Measurements from ENCODE around the gene CEP83.
"Not testable (repeated sequence)": the region's sequence is repeated elsewhere in the genome, so short reads cannot be mapped to it uniquely, and the experiment has no call there.

The CEP83 gene

DNA sequence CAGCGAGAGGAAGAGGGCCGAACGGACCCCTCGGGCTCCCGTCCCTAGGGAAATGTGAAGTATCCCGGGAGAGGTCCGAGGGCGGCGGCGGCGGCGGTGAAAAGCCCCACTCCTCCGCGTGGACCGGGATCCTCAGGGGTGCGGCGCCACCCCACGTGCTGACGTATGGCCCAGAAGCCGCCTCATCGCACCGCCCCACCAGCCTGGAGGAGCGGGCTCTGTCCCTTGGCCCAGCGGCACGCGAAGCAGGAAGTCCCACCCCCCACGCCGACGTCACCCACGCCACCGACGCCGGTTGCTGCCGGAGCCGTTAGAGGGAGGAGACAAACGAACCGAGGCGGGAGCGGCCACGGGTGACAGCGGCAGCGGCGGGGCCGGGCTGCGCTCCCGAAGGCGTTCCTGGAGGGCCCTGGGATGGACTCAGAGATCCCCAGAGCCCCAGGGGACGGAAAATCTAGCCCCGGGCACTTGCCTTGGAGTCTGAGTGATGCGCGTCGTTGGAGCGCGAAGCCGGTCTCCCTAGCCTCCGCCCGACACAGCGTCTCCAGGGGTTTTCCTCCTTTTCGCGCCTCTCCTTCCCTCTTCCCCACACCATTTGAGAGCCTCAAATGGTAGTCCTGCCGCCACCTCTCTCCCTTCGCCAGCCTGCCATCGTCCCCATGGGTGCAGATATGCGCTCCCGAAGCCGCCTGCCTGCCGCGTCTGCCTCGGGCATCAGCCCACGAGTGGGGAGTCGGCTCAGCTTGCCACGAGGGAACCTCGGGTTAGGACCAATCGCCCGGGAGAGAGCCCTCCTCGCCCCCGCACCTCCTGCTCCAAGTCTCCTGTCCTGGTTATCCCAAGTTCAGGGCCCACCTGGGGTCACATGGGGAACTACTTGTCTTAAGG is at the start of gene CEP83:
TSS of gene CEP83 (minus strand) at position 140 of the 888 bp plus-strand sequence. CDS start 47,377 bp downstream, outside the sequence.
- DNase-seq = peak; percentile 98

GRCh38 chr12:94509317-94509716 is 49.6 kb upstream of the CEP83 start:
- no peak for DNase-seq

DNA sequence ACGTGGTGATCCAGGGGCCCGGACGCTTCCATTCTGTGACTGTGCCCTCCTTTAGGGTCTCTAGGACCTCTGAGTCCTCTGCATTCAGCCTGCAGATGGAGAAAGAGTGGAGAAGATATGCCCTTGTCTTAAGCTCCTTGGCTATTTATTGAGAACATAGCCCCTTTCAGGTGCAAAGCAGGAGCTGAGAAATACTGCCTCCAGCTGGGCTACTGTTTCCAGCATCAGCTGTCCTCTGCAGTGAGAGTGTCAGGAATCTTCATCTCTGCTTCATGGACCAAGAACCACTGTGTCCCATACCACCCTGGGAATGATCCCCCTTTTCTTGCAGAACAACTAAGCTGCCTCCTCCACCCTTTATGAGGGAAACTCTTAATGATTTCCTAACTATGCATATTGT is 47.8 kb upstream of the CEP83 start:
- DNase-seq = no peak

- DNase-seq = no peak
Measured at GRCh38 chr12:94504386-94504785, 44.7 kb upstream of the CEP83 start.

GRCh38 chr12:94503619-94504018 is 44.0 kb upstream of the CEP83 start:
- DNase-seq = no peak

GRCh38 chr12:94500831-94501567 is 41.3 kb upstream of the CEP83 start:
- no peak for DNase-seq

- no peak for DNase-seq
Measured at GRCh38 chr12:94498698-94499097, 39.0 kb upstream of the CEP83 start.

- no peak for DNase-seq
Measured at GRCh38 chr12:94498073-94498472, 38.4 kb upstream of the CEP83 start.

- no peak for DNase-seq
Measured at GRCh38 chr12:94495445-94496115, 35.9 kb upstream of the CEP83 start.

GRCh38 chr12:94491489-94491888 is 31.8 kb upstream of the CEP83 start:
- DNase-seq = no peak

DNA sequence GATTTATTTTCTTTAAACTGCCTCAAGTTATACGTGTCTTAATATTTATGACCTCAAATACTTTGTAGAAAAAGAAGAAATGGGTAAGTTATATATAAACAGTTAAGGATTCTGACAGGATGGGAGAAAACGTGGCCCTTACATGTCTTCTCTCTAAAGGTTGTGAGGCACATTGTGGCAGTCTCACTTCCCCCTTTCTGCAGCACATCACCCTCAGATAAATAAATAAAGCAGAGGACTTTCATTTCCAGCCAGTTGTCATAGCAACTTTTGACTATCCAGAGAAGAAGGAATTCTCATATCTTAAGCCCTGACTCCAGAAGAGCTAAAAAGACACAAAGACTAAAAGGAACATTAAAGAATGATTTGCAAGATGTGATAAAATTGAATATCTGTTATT is 28.8 kb upstream of the CEP83 start:
- no peak for DNase-seq

DNA sequence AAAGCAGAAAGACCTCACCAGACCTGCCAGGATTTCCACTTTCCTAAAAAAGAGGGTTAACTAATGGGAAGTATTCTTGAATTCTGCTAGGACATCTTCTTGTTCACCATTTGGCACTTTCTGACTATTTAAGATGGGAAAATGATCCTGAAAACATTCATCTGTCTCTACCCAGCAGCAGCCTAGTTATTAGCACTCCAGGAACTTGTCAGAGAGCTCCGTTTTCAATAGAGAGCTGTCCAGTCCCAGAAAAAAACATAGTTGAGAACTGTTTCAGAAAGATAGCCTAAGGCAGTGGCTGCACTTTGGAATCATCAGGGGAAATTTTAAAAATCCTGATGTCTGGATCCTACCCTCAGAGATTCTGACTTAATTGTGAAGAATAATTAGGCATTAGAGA is 22.1 kb upstream of the CEP83 start:
- no peak for DNase-seq

- no peak for DNase-seq
Measured at GRCh38 chr12:94469522-94469921, 9.9 kb upstream of the CEP83 start.

DNA sequence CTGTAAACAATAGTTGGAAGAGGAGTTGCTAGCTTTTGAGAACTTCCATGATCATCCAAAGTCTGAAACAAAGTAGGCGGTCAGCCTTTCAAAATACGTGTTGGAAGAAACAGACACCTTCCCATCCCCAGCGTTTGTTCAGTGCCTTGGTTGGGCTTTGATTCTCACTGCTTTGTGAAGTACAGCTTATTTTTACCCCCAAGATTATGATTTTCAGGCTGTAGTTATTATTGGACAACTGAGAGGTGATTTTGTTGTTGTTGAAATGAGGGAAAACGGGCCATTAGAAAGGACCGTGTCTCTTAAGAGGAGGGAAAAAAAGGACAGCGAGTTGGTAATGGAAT is 921 bp upstream of the CEP83 start:
- DNase-seq = no peak

GRCh38 chr12:94458877-94459727 is 565 bp downstream of the CEP83 start:
- DNase-seq = no peak

- DNase-seq = no peak
Measured at GRCh38 chr12:94457311-94457710, 2.4 kb downstream of the CEP83 start.

GRCh38 chr12:94454318-94454717 is 5.3 kb downstream of the CEP83 start:
- not testable (repeated sequence) for DNase-seq

DNA sequence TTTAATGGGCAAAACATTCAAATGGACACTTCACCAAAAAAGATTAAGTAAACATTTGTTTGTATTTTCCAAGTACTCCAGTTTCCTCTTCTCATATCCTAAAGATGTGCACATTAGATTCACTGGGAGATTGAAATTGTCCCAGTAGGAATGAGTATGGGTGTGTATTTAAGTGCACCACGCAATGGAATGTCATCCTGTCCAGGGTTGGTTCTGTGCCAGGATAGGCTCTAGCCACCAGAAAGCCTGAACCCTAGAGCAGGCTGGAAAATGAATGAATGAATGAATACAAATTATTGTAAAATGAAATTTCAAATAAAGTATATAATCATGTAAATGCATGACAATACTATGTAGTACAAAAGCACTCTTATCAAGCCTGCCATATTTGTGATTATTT is 14.0 kb downstream of the CEP83 start:
- DNase-seq = no peak

DNA sequence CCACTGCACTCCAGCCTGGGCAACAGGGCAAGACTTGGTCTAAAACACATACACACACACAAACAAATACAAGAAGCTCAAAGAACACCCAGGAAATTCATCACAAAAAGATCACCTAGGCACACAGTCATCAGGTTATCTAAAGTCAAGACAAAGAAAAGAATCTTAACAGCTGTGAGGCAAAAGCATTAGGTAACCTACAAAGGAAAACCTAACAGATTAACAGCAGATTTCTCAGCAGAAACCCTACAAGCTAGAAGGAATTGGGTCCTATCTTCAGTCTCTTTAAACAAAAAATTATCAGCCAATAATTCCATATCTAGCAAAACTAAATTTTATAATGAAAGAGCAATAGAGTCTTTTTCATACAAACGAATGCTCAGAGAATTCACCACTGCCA is 22.4 kb downstream of the CEP83 start:
- no peak for DNase-seq

DNA sequence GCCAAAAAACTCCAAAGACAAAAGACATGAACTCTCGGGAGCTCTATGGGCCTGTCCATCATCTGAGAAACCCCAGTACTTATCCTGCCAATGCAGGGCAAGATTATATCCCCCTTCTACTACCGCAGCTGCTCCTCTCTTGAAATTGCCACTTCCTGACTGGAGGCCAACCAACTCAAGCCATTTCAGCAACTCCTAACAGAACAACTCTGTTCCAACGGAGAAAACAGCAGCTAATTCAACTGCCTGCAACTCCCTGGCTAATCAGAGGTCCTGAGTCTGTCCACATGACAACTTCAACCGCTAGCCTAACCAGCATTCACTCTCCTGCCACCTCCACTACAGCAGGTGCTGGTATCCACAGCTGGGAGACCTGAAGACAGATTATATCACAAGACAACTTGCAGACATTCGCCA is 24.1 kb downstream of the CEP83 start:
- no peak for DNase-seq

- no peak for DNase-seq
Measured at GRCh38 chr12:94434171-94434570, 25.5 kb downstream of the CEP83 start.

- no peak for DNase-seq
Measured at GRCh38 chr12:94433744-94434143, 25.9 kb downstream of the CEP83 start.

DNA sequence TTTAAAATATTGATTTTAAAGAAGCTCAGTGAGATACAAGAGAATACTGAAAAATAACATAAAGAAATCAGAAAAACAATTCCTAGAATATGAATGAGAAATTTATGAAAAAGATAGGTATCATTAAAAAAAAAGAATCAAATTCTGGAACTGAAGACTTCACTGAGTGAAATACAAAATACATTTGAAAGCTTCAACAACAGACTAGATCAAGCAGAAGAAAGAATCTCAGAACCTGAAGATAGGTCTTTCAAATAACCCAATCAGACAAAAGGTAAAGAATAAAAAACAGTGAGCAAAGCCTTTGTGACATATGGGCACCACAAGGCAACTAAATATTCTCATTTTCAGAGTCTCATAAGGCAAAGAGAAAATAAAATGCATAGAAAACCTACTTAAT is 29.4 kb downstream of the CEP83 start:
- DNase-seq = no peak

Data from activated CD4-positive, alpha-beta T cell treated with anti-CD3 and anti-CD28 coated beads, Interleukin-2, amount 50 U/mL, for 48 hours (primary cell).